Neural progenitor cell (in vitro differentiated cells): ENCODE results near the gene TTC19.

Experiments used
- CTCF ChIP-seq: fragments of 200-600 bp; sonication (generic); IDR thresholded peaks from 2 replicates; pipeline ENCODE4 v1.5.1; 2017; ENCODE audit warnings: antibody characterized with exemption, mild to moderate bottlenecking
- EZH2 ChIP-seq: fragments of 200-600 bp; sonication (generic); IDR thresholded peaks from 2 replicates; pipeline ENCODE4 v1.6.1; 2017; ENCODE audit warnings: antibody characterized with exemption, mild to moderate bottlenecking, moderate library complexity
- EZH2phosphoT487 ChIP-seq: fragments of 200-600 bp; sonication (generic); IDR thresholded peaks from 2 replicates; pipeline ENCODE4 v1.6.1; 2017; ENCODE audit warnings: antibody characterized with exemption

- TF ChIP-seq CTCF (no peak), EZH2 (no peak), EZH2phosphoT487 (no peak)
Measured at GRCh38 chr17:16027708-16028584, 28.3 kb downstream of the TTC19 start.
